HEK293 (cell line): Measurements from ENCODE around the gene HEBP1.

Experiments
- CTCF ChIP-seq: fragments of 450-650 bp; formaldehyde crosslinking; IDR thresholded peaks from 2 replicates; pipeline ENCODE4 v1.5.1; 2016; ENCODE audit warnings: missing biosample characterization, missing genetic modification characterization
- GLI4 ChIP-seq: fragments of 450-650 bp; formaldehyde crosslinking; IDR thresholded peaks from 2 replicates; pipeline ENCODE4 v1.5.1; 2016; ENCODE audit warnings: missing biosample characterization, missing genetic modification characterization
- ZBTB17 ChIP-seq: fragments of 450-650 bp; formaldehyde crosslinking; IDR thresholded peaks from 2 replicates; pipeline ENCODE4 v1.5.1; 2016; ENCODE audit warnings: missing biosample characterization, missing genetic modification characterization
- ZNF274 ChIP-seq, 2 experiments: fragments of 200-500 bp in 1 of 2; fragments of 450-650 bp in 1 of 2; sonication (Bioruptor generic) in 1 of 2; formaldehyde crosslinking in 1 of 2; IDR thresholded peaks; 2 replicates each; pipeline versions ENCODE4 v1.5.1 to v1.6.1; 2014 to 2016; ENCODE audit warnings: borderline replicate concordance in 1 of 2, inconsistent platforms in 1 of 2, low read length in 1 of 2, missing biosample characterization in 1 of 2, missing genetic modification characterization in 1 of 2
- ZNF292 ChIP-seq: fragments of 450-650 bp; formaldehyde crosslinking; IDR thresholded peaks from 2 replicates; pipeline ENCODE4 v1.5.1; 2016; ENCODE audit warnings: low read depth, missing biosample characterization, missing genetic modification characterization, borderline replicate concordance
- ZNF501 ChIP-seq: fragments of 450-650 bp; formaldehyde crosslinking; IDR thresholded peaks from 2 replicates; pipeline ENCODE4 v1.5.1; 2016; ENCODE audit warnings: missing biosample characterization, missing genetic modification characterization

GRCh38 chr12:13049816-13050215, 49.8 kb upstream of the HEBP1 start:
- TF ChIP-seq ZNF274 (IDR thresholded peaks at IDR 0.05; ENCODE audit: low read length) (no peak), ZNF274 (tag by site-specific recombination; IDR thresholded peaks at IDR 0.05; ENCODE audit: borderline replicate concordance) (no peak), ZNF501 (no peak), ZBTB17 (tag by site-specific recombination) (no peak), ZNF292 (no peak), GLI4 (tag by site-specific recombination) (no peak), CTCF (tag by site-specific recombination) (no peak)
